K562 (cell line): ENCODE results near the gene CCPG1. TPM values are rescaled to one million over a fixed set of nuclear protein-coding genes. Genes with fewer than 3 reads are reported as not detected.
A peak's percentile ranks its signal among the peaks of the same experiment; 100 is the strongest.

Experiments used
- ARID1B ChIP-seq: fragments of 450-650 bp; IDR thresholded peaks from 2 replicates; pipeline ENCODE4 v1.6.1; 2016; ENCODE audit warnings: antibody characterized with exemption, mild to moderate bottlenecking, inconsistent platforms
- CBFA2T3 ChIP-seq: fragments of 450-650 bp; IDR thresholded peaks from 2 replicates; pipeline ENCODE4 v1.6.1; 2017
- COPS2 ChIP-seq: fragments of 450-650 bp; conservative IDR thresholded peaks from 2 replicates; pipeline ENCODE4 v1.6.1; 2016; ENCODE audit warnings: mild to moderate bottlenecking, moderate library complexity
- CREB5 ChIP-seq: fragments of 250-450 bp; sonication (Bioruptor Pico); IDR thresholded peaks from 2 replicates; pipeline ENCODE4 v1.5.0; 2020; ENCODE audit warnings: mild to moderate bottlenecking
- DPF2 ChIP-seq: fragments of 450-650 bp; IDR thresholded peaks from 2 replicates; pipeline ENCODE4 v1.6.1; 2016
- ELF2 ChIP-seq: fragments of 250-450 bp; sonication (Bioruptor Pico); IDR thresholded peaks from 2 replicates; pipeline ENCODE4 v1.5.0; 2021; ENCODE audit warnings: mild to moderate bottlenecking
- GABPA ChIP-seq: fragments of 200-800 bp; sonication (Bioruptor generic); conservative IDR thresholded peaks from 2 replicates; pipeline ENCODE4 v1.6.1; 2016; ENCODE audit warnings: low read depth, missing genetic modification characterization, missing compliant biosample characterization
- HDAC1 ChIP-seq, 2 experiments: fragments of 450-650 bp; IDR thresholded peaks; 2 replicates each; pipeline ENCODE4 v1.6.1; 2016 to 2017; ENCODE audit warnings: inconsistent platforms in 1 of 2, mild to moderate bottlenecking in 1 of 2, moderate library complexity in 1 of 2
- HMG20A ChIP-seq: fragments of 450-650 bp; formaldehyde crosslinking; conservative IDR thresholded peaks from 2 replicates; pipeline ENCODE4 v1.4.0; 2020; ENCODE audit warnings: mild to moderate bottlenecking, mixed read lengths
- JUND ChIP-seq, 2 experiments: IDR thresholded peaks; 2 replicates in 1 of 2; 3 replicates in 1 of 2; pipeline ENCODE4 v1.6.1; 2011; ENCODE audit warnings: borderline replicate concordance in 2 of 2, low read depth in 2 of 2, low read length in 2 of 2, improper control_type of control experiment in 1 of 2, missing biosample characterization in 1 of 2, missing genetic modification characterization in 1 of 2, missing genetic modification reagents in 1 of 2
- LCOR ChIP-seq: sonication (generic); formaldehyde crosslinking; IDR thresholded peaks from 2 replicates; pipeline ENCODE4 v1.8.0; 2022; ENCODE audit warnings: mild to moderate bottlenecking, missing genetic modification reagents
- MAFF ChIP-seq: IDR thresholded peaks from 2 replicates; pipeline ENCODE4 v1.6.1; 2012; ENCODE audit warnings: low read length, improper control_type of control experiment
- MAFG ChIP-seq: fragments of 450-650 bp; conservative IDR thresholded peaks from 2 replicates; pipeline ENCODE4 v1.6.1; 2016; ENCODE audit warnings: missing genetic modification characterization, missing compliant biosample characterization
- MCM5 ChIP-seq: fragments of 450-650 bp; IDR thresholded peaks from 2 replicates; pipeline ENCODE4 v1.6.1; 2016; ENCODE audit warnings: low read depth
- MXD1 ChIP-seq: fragments of 250-450 bp; sonication (Bioruptor Pico); IDR thresholded peaks from 2 replicates; pipeline ENCODE4 v1.8.0; 2021; ENCODE audit warnings: borderline replicate concordance, mild to moderate bottlenecking, moderate library complexity; ENCODE audit not compliant: poor library complexity, severe bottlenecking
- NFE2 ChIP-seq: IDR thresholded peaks from 2 replicates; pipeline ENCODE4 v1.6.1; 2014; ENCODE audit warnings: antibody characterized with exemption, low read depth
- NR3C1 ChIP-seq: sonication (generic); formaldehyde crosslinking; IDR thresholded peaks from 2 replicates; pipeline ENCODE4 v1.8.1; 2022; ENCODE audit warnings: missing genetic modification reagents
- PBX2 ChIP-seq, 2 experiments: IDR thresholded peaks in 1 of 2; conservative IDR thresholded peaks in 1 of 2; 2 replicates each; pipeline ENCODE4 v1.6.1; 2016; ENCODE audit warnings: low read depth in 2 of 2, mild to moderate bottlenecking in 1 of 2, missing compliant biosample characterization in 1 of 2, missing genetic modification characterization in 1 of 2, moderate library complexity in 1 of 2
- PHF8 ChIP-seq: fragments of 200-600 bp; sonication (generic); IDR thresholded peaks from 2 replicates; pipeline ENCODE4 v1.6.1; 2012; ENCODE audit warnings: mixed run types, mild to moderate bottlenecking, inconsistent platforms, low read length, moderate library complexity, borderline replicate concordance
- SMARCE1 ChIP-seq: fragments of 450-650 bp; IDR thresholded peaks from 2 replicates; pipeline ENCODE4 v1.7.1; 2016; ENCODE audit warnings: mild to moderate bottlenecking
- SOX6 ChIP-seq: fragments of 450-650 bp; IDR thresholded peaks from 2 replicates; pipeline ENCODE4 v1.6.1; 2014; ENCODE audit warnings: mild to moderate bottlenecking
- SP1 ChIP-seq: sonication (generic); formaldehyde crosslinking; IDR thresholded peaks from 2 replicates; pipeline ENCODE4 v1.8.1; 2022; ENCODE audit warnings: mild to moderate bottlenecking, missing genetic modification reagents
- TAF9B ChIP-seq: fragments of 450-650 bp; IDR thresholded peaks from 2 replicates; pipeline ENCODE4 v1.6.1; 2018; ENCODE audit warnings: mild to moderate bottlenecking; ENCODE audit not compliant: partially characterized antibody
- TOE1 ChIP-seq, 2 experiments: fragments of 450-650 bp in 1 of 2; sonication (generic) in 1 of 2; formaldehyde crosslinking in 1 of 2; IDR thresholded peaks; 2 replicates each; pipeline versions ENCODE4 v1.7.1 to v1.8.0; 2016 to 2022; ENCODE audit warnings: borderline replicate concordance in 2 of 2, mild to moderate bottlenecking in 2 of 2, antibody characterized with exemption in 1 of 2, inconsistent platforms in 1 of 2, low read depth in 1 of 2, missing genetic modification reagents in 1 of 2, moderate library complexity in 1 of 2
- ZNF316 ChIP-seq: fragments of 450-650 bp; IDR thresholded peaks from 2 replicates; pipeline ENCODE4 v1.6.1; 2016
- ZNF445 ChIP-seq: fragments of 250-450 bp; sonication (Bioruptor Pico); IDR thresholded peaks from 2 replicates; pipeline ENCODE4 v1.4.0; 2020; ENCODE audit warnings: low read depth, mild to moderate bottlenecking, moderate library complexity
- ZNF583 ChIP-seq: fragments of 250-450 bp; sonication (Bioruptor Pico); IDR thresholded peaks from 2 replicates; pipeline ENCODE4 v1.4.0; 2020
- polyA plus RNA-seq, 8 experiments: library from polyadenylated mRNA; depleted of rRNA in 4 of 8; stranded (reverse) in 5 of 8; unstranded in 3 of 8; fragments of >200 nt; fragmentation: Nextera tagmentation in 2 of 8; fragmentation: Illumina TruSeq in 1 of 8; extraction: Ambion mirVana in 2 of 8; extraction: Trizol in 1 of 8; gene quantifications; 2 replicates each; pipeline versions ENCODE4 v1.2.1 to v1.2.3, GENCODE V29; 2011 to 2014; ENCODE audit warnings: inconsistent platforms in 1 of 8, missing spikeins in 1 of 8
- total RNA-seq, 7 experiments: library from RNA; depleted of rRNA in 6 of 7; stranded (reverse); fragments of >200 nt in 6 of 7; fragmentation: Illumina TruSeq in 2 of 7; extraction: Trizol in 2 of 7; gene quantifications; 2 replicates each; pipeline versions ENCODE4 v1.2.1 to v1.2.3, GENCODE V29; 2011 to 2021; ENCODE audit warnings: low replicate concordance in 1 of 7

CCPG1 gene
- total and polyA plus RNA-seq, 9 of the 15 experiments (the other 6 are each of a cell fraction or from before 2014, with no cell fraction given), result 33.0 to 54.9 (median 41.1) TPM

GRCh38 chr15:55403531-55403930 is 4.6 kb downstream of the CCPG1 start (continued):
- TF ChIP-seq ZNF316 (peak; percentile 98), NFE2 (peak; percentile 98), NR3C1 (no peak), PHF8 (no peak), TOE1 (IDR thresholded peaks at IDR 0.05; ENCODE audit: borderline replicate concordance) (no peak), TOE1 (CRISPR knock-in tag; IDR thresholded peaks at IDR 0.05; ENCODE audit: borderline replicate concordance, low read depth) (no peak), PBX2 (CRISPR knock-in tag; IDR thresholded peaks at IDR 0.05; ENCODE audit: low read depth) (no peak), PBX2 (tag; conservative IDR thresholded peaks at IDR 0.05; ENCODE audit: low read depth) (peak; percentile 82), SP1 (CRISPR knock-in tag) (0 out of 2 replicates have a peak, but pooled peaks have one; percentile 22), MAFF (peak; percentile 93), ELF2 (CRISPR knock-in tag) (no peak; the same call in 1 of the 2 replicates), SMARCE1 (peak; percentile 82), ARID1B (peak; percentile 88), CREB5 (CRISPR knock-in tag) (no peak; the same call in 1 of the 2 replicates), MCM5 (no peak), HDAC1 (IDR thresholded peaks at IDR 0.05) (no peak; a peak in 1 of 4 replicates), ZNF583 (no peak), CBFA2T3 (peak; percentile 58), JUND (IDR thresholded peaks at IDR 0.05; ENCODE audit: borderline replicate concordance, low read depth, low read length) (peak; percentile 75), JUND (tag; IDR thresholded peaks at IDR 0.05; ENCODE audit: borderline replicate concordance, low read depth, low read length) (peak; percentile 53; the same call in 1 of the 3 replicates), GABPA (peak; percentile 53), HMG20A (CRISPR knock-in tag) (no peak), DPF2 (peak; percentile 89), TAF9B (peak; percentile 53), MAFG (tag) (peak; percentile 96), MXD1 (no peak), SOX6 (peak; percentile 90), ZNF445 (CRISPR knock-in tag) (no peak), LCOR (CRISPR knock-in tag) (0 out of 2 replicates have a peak, but pooled peaks have one; percentile 26), COPS2 (no peak)
